GM21447 (cell line): Measurements from ENCODE around the gene MRPL52.
"Not testable (repeated sequence)": the region's sequence is repeated elsewhere in the genome, so short reads cannot be mapped to it uniquely, and the experiment has no call there.

Source experiments
- ATAC-seq: cut with Tn5 transposase; IDR thresholded peaks from one replicate; pipeline ENCODE4 v1.9.1; 2021; ENCODE audit not compliant: unreplicated experiment

Gene MRPL52

DNA sequence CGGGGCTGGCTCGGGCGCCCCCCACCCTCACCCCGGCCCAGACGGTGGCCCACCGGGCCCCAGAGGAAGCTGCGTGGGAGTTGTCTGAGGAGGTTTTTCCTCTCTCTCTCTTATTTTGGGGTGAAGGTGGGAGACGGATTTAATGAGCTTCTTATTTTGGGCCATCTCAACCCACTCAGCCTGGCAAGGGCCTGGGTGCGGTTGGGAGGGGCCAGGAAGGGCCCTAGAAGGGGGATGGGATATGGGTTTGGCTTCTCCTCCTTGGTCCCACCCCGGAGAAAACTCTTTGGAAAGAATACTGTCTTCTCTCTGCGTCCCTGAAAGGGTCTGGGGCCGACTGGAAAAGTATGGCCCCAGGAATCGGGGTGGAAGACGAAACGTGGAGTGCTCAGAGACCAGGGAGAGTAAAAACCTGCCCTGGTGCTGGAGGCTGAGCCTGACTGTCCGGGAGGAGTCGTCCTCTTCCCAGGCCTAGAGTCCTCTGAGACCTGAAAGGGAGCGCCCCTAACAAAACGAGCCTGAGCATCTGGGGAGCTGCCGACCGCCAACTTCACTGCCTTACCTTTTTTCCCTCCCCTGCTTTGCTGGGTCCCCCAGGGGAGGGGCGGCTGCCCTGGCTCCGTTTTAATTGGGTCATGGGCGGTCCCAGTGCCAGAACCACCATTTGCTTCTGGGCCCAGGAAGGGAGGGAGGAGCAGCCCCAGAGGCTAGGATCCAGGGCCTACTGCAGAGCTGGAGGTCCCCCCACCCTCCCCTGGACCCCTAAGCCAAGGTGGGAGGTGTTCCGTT is 8.3 kb downstream of the MRPL52 start:
- no peak for ATAC-seq

- no peak for ATAC-seq
Observed at GRCh38 chr14:22838631-22839041, 8.9 kb downstream of the MRPL52 start.

DNA sequence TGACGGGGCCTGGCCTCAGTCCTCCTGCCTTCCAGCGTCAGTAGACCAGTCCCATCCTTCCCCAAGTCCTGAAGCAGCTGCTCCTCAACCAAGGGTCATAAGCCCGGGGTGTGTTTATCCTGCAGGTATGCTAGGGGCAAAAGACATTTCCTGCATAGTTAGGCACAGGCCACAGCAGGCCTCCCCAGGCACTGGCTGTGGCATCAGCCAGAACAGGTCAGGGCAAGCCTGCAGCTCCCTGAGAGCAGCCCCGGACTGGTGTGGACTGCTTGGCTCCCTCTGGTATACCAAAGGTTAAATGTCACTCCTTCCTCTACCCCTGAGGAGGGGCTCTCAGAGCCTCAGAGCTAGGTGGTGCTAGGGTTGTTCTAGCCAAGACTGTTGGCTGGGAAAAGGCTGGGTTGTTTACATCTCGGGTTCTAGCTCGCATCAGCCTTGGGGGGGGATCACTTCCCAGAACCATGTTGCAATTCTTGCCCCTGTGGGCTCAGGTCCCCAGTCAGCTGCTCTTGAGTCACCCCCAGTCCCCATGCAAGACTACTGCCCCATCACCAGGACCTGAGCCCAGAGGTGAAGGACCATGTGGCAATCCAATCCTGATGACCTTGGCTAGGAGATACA is 9.6 kb downstream of the MRPL52 start:
- ATAC-seq, result no peak

GRCh38 chr14:22841311-22841710 is 11.6 kb downstream of the MRPL52 start:
- no peak for ATAC-seq

- ATAC-seq, result no peak
Observed at GRCh38 chr14:22841769-22842168, 12.1 kb downstream of the MRPL52 start.

- no peak for ATAC-seq
Observed at GRCh38 chr14:22842211-22843122, 12.8 kb downstream of the MRPL52 start.

- ATAC-seq, result no peak
Observed at GRCh38 chr14:22843123-22843925, 13.6 kb downstream of the MRPL52 start.

- ATAC-seq, result no peak
Observed at GRCh38 chr14:22844221-22845102, 14.8 kb downstream of the MRPL52 start.

DNA sequence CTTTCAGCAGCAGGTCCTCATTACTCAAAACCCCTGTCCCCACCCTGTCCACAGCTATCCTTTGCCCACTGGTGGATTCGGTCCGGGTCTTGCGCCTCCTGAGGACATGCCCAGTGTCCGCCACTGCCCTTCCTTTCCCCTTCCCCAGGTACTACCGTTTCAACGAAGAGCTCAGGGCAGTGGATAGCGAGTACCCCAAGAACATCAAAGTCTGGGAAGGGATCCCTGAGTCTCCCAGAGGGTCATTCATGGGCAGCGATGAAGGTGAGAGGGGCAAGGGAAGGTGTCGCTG is 15.4 kb downstream of the MRPL52 start:
- no peak for ATAC-seq

DNA sequence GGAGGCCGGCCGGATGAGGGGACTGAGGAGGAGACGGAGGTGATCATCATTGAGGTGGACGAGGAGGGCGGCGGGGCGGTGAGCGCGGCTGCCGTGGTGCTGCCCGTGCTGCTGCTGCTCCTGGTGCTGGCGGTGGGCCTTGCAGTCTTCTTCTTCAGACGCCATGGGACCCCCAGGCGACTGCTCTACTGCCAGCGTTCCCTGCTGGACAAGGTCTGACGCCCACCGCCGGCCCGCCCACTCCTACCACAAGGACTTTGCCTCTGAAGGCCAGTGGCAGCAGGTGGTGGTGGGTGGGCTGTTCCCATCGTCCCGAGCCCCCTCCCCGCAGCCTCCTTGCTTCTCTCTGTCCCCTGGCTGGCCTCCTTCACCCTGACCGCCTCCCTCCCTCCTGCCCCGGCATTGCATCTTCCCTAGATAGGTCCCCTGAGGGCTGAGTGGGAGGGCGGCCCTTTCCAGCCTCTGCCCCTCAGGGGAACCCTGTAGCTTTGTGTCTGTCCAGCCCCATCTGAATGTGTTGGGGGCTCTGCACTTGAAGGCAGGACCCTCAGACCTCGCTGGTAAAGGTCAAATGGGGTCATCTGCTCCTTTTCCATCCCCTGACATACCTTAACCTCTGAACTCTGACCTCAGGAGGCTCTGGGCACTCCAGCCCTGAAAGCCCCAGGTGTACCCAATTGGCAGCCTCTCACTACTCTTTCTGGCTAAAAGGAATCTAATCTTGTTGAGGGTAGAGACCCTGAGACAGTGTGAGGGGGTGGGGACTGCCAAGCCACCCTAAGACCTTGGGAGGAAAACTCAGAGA is 16.3 kb downstream of the MRPL52 start:
- no peak for ATAC-seq

DNA sequence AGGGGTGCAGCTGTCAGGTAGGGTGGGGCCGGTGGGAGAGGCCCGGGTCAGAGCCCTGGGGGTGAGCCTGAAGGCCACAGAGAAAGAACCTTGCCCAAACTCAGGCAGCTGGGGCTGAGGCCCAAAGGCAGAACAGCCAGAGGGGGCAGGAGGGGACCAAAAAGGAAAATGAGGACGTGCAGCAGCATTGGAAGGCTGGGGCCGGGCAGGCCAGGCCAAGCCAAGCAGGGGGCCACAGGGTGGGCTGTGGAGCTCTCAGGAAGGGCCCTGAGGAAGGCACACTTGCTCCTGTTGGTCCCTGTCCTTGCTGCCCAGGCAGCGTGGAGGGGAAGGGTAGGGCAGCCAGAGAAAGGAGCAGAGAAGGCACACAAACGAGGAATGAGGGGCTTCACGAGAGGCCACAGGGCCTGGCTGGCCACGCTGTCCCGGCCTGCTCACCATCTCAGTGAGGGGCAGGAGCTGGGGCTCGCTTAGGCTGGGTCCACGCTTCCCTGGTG is 17.2 kb downstream of the MRPL52 start:
- ATAC-seq, result no peak

DNA sequence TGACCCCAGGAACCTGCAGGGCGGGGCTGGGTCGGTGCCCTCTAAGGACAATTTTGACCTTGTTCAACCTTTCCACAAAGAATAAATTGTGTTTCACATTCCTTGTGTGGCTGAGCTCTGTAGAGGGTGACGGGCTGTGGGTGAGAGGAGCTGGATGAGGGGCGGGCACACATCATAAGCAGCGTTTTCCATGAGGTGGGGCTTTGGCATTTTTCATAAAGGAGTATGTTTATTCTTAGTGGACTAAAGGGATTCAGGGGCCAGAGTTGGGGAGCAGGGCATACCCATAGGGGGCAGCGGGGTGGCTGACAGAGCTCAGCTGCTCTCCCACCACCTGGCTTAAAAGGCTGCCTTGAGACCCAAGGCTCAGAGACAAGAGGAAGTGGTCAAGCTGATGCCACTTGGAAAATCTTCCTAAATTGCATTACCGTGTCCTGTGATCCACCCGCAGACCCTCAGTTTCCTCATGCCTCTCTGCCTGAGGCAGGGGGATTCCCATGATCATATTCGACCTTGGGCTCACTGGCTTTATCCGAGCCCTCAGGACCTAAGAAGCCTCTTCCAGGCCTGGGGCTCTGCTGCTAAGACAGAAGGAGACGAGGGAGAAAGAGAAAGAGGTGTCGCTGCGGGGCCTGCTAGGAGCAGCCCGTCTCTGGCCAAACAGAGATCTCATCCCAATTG is 18.1 kb downstream of the MRPL52 start:
- no peak for ATAC-seq

GRCh38 chr14:22848351-22849164 is 18.9 kb downstream of the MRPL52 start:
- ATAC-seq, result no peak

DNA sequence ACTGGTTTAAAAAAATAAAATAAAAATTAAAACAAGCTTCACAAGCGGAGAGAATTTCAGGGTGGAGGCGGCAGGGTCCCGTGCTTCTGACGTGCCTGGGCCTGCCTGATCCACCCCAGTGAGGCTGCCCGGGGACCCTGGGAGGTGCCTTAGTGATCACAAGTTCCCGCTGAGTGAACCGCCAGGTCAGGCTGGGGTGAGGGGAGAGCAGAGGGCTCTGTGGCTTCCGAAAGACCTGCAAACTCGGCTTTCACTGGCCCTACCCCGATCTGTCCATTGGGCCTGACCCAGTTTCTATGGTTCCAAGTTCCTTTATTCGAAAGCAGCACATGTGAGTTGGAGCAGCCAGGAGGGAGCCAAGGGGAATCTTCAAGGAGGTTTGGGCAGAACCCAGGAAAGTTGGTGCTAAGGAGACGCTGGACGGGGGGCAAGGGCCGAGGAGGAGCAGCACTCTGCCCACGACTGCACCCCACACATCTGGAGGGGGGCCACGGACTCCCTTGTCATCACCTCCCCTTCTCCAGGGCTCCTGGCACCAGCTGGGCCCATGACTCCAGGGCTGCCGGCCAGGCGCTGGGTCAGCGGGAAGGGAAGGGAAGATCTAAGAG is 19.6 kb downstream of the MRPL52 start:
- ATAC-seq, result no peak

GRCh38 chr14:22850944-22851764 is 21.5 kb downstream of the MRPL52 start:
- ATAC-seq, result no peak

GRCh38 chr14:22852178-22852577 is 22.5 kb downstream of the MRPL52 start:
- not testable (repeated sequence) for ATAC-seq
